Measurements from ENCODE around the gene PCSK7. TPM values are rescaled to one million over a fixed set of nuclear protein-coding genes. Genes with fewer than 3 reads are reported as not detected.

PCSK7 gene
- polyA plus RNA-seq, 1 donor: 27.8 TPM

GRCh38 chr11:117154468-117154867 lies 77.4 kb downstream of the PCSK7 start:
- Histone ChIP-seq H3K4me1 (ENCODE audit: control insufficient read depth, insufficient read depth, low read length) (no peaks in the 10 kb centered on the region), H3K9me3 (ENCODE audit: control insufficient read depth, low read depth, low read length) (no peaks in the 10 kb centered on the region), H3K27me3 (ENCODE audit: control insufficient read depth, insufficient read depth, low read length) (no peaks in the 10 kb centered on the region), H3K4me3 (ENCODE audit: low read length) (no peak overlapping the region), H3K27ac (ENCODE audit: low read length) (no peak overlapping the region), H3K36me3 (ENCODE audit: control insufficient read depth, insufficient read depth, low read length) (peaks cover 27% of the 10 kb centered on the region)
- no CpG with 5 or more reads among the region's 5 CpGs for WGBS (ENCODE audit: insufficient coverage, low lambda C conversion rate)
- DNase-seq: no peak

Other genes starting within 250 kb of the PCSK7 start
- gene SIK3, start 133.6 kb downstream of the PCSK7 start, polyA plus RNA-seq: 34.6 TPM
- gene PAFAH1B2, start 87.8 kb downstream of the PCSK7 start, polyA plus RNA-seq: 47.9 TPM
- 94.9 TPM for gene SIDT2, start 53.3 kb downstream of the PCSK7 start, polyA plus RNA-seq
- gene TAGLN, start 32.7 kb downstream of the PCSK7 start, polyA plus RNA-seq: 806 TPM
- 20.2 TPM for gene RNF214, start 598 bp upstream of the PCSK7 start, polyA plus RNA-seq
- 14.9 TPM for gene BACE1-AS, start 59.3 kb upstream of the PCSK7 start, polyA plus RNA-seq
- gene BACE1, start 84.2 kb upstream of the PCSK7 start, polyA plus RNA-seq: 37.1 TPM
- 31.0 TPM for gene CEP164, start 95.8 kb upstream of the PCSK7 start, polyA plus RNA-seq